Activated naive CD8-positive, alpha-beta T cell treated with anti-CD3 and anti-CD28 coated beads for 36 hours (primary cell): Measurements from ENCODE around the gene APBA1. TPM values are rescaled to one million over a fixed set of nuclear protein-coding genes. Genes with fewer than 3 reads are reported as not detected.

ENCODE experiments used
- DNase-seq: peaks from one replicate; pipeline ENCODE4 v3.0.0; 2021
- H3K27ac Mint-ChIP-seq: one replicate; pipeline ENCODE4 v1.8.0; 2022; ENCODE audit warnings: mild to moderate bottlenecking, moderate library complexity, mixed read lengths
- H3K27me3 Mint-ChIP-seq: one replicate; pipeline ENCODE4 v1.8.0; 2022; ENCODE audit warnings: mild to moderate bottlenecking, mixed read lengths
- H3K36me3 Mint-ChIP-seq: one replicate; pipeline ENCODE4 v1.8.0; 2021; ENCODE audit warnings: mild to moderate bottlenecking, mixed read lengths
- H3K4me1 Mint-ChIP-seq: one replicate; pipeline ENCODE4 v1.8.0; 2021; ENCODE audit warnings: mixed read lengths
- H3K4me3 Mint-ChIP-seq: one replicate; pipeline ENCODE4 v1.8.0; 2022; ENCODE audit warnings: mild to moderate bottlenecking, moderate library complexity, mixed read lengths
- H3K9me3 Mint-ChIP-seq: one replicate; pipeline ENCODE4 v1.8.0; 2022; ENCODE audit warnings: mixed read lengths
- total RNA-seq, 2 experiments: library from RNA; stranded (reverse); gene quantifications; one replicate each; pipeline ENCODE4 v1.2.3, GENCODE V29; 2021

APBA1 gene
- total RNA-seq, 2 experiments from 2014 or later: 0.08 to 0.23 TPM

DNA sequence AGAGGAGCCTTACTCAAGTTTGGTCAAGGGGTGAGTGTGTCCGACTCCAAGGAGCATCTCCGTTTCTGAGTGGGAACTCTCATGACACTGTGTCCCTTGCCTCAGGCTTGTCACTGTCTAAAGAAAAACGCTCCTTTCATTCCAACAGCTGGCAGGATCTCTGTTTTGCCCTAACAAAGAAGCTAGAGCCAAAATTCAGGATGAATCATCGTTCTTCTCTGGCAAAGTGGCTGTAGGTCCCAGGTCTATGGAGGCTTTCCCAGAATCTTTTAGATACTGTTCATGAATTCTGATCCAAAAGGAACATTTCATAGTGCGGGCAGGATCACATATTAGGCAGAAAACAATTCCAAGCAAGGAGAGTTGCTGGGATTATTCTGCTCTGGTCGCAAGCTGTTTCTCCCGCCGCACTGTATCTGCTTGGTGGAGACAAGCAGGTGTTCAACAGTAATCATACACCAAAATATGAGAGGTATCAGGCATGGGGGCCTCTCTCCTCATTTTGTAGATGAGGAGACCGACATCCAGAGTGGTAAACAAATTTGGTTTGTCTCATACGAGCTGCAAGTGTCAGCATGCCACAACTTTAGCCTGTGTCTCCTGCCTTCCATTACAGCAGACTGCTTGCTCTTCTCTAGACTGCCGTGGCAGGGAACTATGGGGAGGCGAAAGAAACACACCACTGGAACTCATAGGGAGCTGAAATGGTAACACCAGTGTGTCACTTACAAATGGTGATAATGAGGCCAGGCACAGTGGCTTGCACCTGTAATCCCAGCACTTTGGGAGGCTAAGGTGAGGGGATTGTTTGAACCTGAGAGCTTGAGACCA is 274.6 kb downstream of the APBA1 start:
- no peaks in the 10 kb centered on the region for H3K9me3 Mint-ChIP-seq
- no peak for DNase-seq
- no peak overlapping the region for H3K4me3 Mint-ChIP-seq
- no peaks in the 10 kb centered on the region for H3K4me1 Mint-ChIP-seq
- no peaks in the 10 kb centered on the region for H3K36me3 Mint-ChIP-seq
- H3K27me3 Mint-ChIP-seq: no peaks in the 10 kb centered on the region
- H3K27ac Mint-ChIP-seq: no peak overlapping the region

DNA sequence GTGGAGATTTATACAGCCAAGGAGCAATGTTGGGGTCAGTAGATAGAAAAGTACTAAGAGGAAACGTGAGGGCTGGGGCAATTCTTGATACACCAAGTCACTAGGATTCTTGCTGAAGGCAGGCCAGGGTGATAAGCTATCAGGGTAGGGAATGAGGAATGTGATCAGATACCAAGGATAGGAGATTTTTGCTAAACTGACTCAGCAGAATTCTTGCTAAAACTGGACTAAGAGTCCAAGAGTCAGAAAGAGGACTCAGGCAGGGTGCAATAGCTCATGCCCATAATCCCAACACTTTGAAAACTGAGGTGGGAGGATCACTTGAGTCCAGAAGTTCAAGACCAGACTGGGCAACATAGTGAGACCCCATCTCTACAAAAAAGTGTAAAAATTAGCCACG is 275.4 kb downstream of the APBA1 start:
- Mint-ChIP-seq H3K4me1 (no peaks in the 10 kb centered on the region), H3K27ac (no peak overlapping the region), H3K27me3 (no peaks in the 10 kb centered on the region), H3K9me3 (no peaks in the 10 kb centered on the region), H3K4me3 (no peak overlapping the region), H3K36me3 (no peaks in the 10 kb centered on the region)
- DNase-seq: no peak

DNA sequence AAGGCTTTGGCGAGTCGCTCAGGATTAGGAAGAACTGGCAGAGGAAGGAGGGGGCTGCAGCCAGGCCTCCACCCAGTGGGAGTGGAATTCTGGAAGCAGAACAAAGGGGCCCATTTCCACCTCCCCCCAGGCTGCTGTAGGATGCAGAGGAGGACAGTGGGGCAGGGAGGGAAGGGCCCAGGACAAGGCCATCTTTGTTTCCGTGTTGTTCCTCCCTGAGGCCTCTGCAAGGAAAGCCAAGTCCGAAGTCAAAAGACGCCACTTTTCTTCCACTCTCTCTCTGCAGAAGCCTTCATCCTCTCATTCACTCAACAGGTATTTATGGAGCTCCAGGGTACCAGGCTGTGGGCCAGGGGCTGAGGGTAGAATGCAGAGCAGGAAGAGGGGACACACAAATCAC is 276.5 kb downstream of the APBA1 start:
- H3K27ac Mint-ChIP-seq: no peak overlapping the region
- no peaks in the 10 kb centered on the region for H3K27me3 Mint-ChIP-seq
- no peaks in the 10 kb centered on the region for H3K4me1 Mint-ChIP-seq
- no peak overlapping the region for H3K4me3 Mint-ChIP-seq
- DNase-seq: no peak
- H3K36me3 Mint-ChIP-seq: no peaks in the 10 kb centered on the region
- no peaks in the 10 kb centered on the region for H3K9me3 Mint-ChIP-seq

DNA sequence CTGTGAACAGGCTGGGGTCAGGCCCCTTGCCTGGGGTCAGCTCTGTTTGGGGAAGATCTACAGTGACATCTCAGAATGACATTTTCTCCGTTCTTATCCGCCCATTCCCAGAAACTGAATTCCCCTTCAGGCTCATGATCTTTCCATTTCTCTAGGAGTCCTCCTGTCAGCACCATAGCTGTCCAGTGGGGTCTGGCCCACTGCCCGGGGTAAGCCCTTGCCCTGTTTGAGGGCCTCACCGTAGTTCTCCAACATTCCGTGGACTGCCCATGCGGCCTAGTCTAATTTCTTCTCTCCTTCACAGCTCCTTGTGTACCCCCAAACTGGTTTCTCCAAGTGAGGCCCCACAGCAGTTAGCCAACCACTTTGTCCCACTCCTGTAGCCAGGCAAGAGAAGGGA is 278.7 kb downstream of the APBA1 start:
- no peak overlapping the region for H3K27ac Mint-ChIP-seq
- H3K36me3 Mint-ChIP-seq: no peaks in the 10 kb centered on the region
- no peaks in the 10 kb centered on the region for H3K4me1 Mint-ChIP-seq
- H3K4me3 Mint-ChIP-seq: no peak overlapping the region
- no peak for DNase-seq
- no peaks in the 10 kb centered on the region for H3K9me3 Mint-ChIP-seq
- no peaks in the 10 kb centered on the region for H3K27me3 Mint-ChIP-seq

DNA sequence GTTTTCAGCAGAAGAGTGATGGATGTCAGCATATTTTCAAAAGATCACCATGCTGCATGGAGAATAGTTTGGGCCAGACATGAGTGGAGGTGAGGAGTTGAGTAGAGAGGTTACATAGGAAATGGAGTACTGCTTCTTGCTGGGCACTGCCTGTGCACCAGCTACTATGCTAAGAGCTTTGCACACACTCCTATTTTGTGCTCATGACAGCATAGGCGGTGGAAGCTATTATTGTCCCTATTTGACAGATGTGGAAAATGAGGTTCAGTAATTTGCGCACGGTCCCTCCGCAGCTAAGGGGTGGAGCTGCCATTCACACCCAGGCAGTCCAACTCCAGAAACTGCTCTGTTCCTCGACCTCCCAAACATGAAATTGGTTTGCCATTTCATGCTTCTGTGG is 279.3 kb downstream of the APBA1 start:
- Mint-ChIP-seq H3K27me3 (no peaks in the 10 kb centered on the region), H3K4me1 (no peaks in the 10 kb centered on the region), H3K9me3 (no peaks in the 10 kb centered on the region), H3K27ac (no peak overlapping the region), H3K4me3 (no peak overlapping the region), H3K36me3 (no peaks in the 10 kb centered on the region)
- DNase-seq: no peak

DNA sequence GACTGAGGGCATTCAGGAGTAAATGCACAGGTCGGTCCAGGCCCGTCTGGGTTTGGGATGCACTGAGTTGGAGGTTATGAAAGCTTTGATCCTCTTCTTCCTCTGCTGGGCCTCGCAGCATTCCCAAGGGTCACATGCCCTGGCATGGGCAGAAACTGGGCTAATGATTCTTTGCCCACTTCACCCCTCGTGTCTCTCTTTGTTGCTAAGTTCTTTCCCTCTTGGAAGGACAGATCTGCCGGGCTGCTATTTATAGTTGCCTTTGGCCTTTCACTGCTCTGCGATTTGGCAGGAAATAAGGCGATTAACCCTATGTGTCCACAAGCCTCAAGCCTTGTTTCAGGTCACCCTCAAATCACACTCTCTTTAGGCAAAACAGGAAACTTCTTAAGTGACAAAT is 280.2 kb downstream of the APBA1 start:
- no peaks in the 10 kb centered on the region for H3K9me3 Mint-ChIP-seq

DNA sequence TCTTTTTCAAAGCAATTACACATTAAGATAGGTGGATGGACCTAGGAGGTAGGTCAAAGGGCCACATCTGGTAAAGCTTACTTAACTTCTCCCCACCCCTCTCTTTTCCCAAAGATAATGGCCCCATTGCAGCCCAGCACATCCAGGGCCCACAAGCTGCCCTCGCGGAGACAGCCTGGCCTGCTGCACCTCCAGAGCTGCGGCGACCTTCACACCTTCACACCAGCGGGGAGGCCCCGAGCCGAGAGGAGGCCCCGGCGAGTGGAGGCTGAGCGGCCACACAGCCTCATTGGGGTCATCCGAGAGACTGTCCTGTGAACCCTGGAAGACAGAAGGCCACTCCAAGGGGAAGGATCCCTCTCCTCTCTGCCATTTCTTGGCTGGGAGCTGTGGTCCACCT is 280.7 kb downstream of the APBA1 start:
- Mint-ChIP-seq H3K4me3 (no peak overlapping the region), H3K27ac (no peak overlapping the region), H3K27me3 (no peaks in the 10 kb centered on the region), H3K36me3 (no peaks in the 10 kb centered on the region), H3K4me1 (no peaks in the 10 kb centered on the region), H3K9me3 (no peaks in the 10 kb centered on the region)
- no peak for DNase-seq

More for the DNA sequence above, 280.2 kb downstream of the APBA1 start:
- Mint-ChIP-seq H3K4me1 (no peaks in the 10 kb centered on the region), H3K27me3 (no peaks in the 10 kb centered on the region), H3K4me3 (no peak overlapping the region), H3K36me3 (no peaks in the 10 kb centered on the region), H3K27ac (no peak overlapping the region)
- no peak for DNase-seq

DNA sequence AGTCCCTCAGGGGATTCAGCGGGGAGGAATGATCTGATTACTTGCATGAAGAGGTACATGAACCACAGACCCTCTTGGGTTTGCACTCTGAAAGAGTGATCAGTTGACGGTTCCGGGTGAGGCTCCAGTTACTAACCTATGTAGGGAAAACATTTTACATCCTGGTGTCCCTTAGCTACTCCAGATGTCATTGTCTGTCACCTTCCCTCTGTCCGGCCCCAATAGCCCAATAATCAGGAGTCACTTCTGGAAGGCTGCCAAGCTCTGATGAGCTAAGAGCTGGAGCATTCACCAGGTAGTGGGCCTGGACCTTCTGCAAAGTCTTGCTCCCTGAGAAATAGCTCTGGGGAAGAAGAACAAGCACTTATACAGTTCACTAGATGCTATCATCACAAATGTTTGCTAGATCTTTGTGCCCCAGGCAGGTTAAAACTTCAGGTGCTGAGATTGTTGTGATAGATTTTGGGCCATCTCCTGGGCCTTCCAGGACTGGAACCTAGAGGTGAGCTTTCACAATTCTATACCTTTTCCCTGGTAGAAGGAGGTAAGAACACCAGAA is 282.7 kb downstream of the APBA1 start:
- H3K4me1 Mint-ChIP-seq: no peaks in the 10 kb centered on the region

DNA sequence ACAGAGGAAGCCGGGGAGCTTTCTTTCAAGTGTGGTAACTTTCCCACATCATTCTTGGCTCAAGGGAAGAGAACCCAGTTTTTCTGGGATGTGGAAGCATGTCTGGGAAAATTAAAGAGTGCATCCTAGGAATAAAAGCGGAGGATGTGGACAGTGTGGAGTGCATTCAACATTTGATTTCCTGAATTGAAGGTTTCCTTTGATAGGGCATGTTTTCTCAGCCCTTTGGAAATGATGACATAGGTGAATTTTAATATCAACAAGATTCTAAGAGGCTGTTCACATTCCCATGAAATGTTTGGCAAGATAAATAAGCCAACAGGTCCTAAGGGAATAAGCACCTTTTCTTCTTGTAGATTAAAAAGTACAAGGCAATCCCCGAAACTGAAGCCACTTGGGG is 283.6 kb downstream of the APBA1 start:
- Mint-ChIP-seq H3K9me3 (no peaks in the 10 kb centered on the region), H3K4me3 (no peak overlapping the region), H3K27ac (no peak overlapping the region), H3K4me1 (no peaks in the 10 kb centered on the region), H3K27me3 (peaks cover 13% of the 10 kb centered on the region), H3K36me3 (no peaks in the 10 kb centered on the region)
- DNase-seq: no peak

More for the DNA sequence above, 282.7 kb downstream of the APBA1 start:
- Mint-ChIP-seq H3K4me3 (no peak overlapping the region), H3K27ac (no peak overlapping the region), H3K9me3 (no peaks in the 10 kb centered on the region), H3K27me3 (peaks cover 5% of the 10 kb centered on the region), H3K36me3 (no peaks in the 10 kb centered on the region)
- no peak for DNase-seq

DNA sequence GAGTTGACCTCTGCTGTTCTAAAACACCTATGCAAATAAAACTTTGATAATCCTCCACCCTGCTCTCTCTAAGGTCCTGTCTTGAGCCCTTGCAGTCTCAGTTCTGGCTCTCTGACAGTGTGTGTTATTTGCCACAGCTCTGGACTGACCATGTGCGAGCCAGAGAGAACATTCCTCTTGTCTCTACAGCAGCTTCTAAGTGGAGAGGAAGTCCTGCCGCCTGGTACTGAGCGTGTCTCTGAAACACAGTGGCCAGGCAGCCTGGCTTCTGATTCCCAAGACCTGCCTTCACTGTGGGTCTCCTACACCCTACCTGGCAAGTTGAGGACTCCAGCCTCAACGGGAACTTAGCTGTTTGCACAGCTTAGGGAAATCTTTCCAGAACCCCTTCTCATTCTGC is 285.5 kb downstream of the APBA1 start:
- Mint-ChIP-seq H3K4me1 (no peaks in the 10 kb centered on the region), H3K27me3 (peaks cover 13% of the 10 kb centered on the region), H3K4me3 (no peak overlapping the region), H3K36me3 (no peaks in the 10 kb centered on the region), H3K27ac (no peak overlapping the region), H3K9me3 (no peaks in the 10 kb centered on the region)
- DNase-seq: no peak

DNA sequence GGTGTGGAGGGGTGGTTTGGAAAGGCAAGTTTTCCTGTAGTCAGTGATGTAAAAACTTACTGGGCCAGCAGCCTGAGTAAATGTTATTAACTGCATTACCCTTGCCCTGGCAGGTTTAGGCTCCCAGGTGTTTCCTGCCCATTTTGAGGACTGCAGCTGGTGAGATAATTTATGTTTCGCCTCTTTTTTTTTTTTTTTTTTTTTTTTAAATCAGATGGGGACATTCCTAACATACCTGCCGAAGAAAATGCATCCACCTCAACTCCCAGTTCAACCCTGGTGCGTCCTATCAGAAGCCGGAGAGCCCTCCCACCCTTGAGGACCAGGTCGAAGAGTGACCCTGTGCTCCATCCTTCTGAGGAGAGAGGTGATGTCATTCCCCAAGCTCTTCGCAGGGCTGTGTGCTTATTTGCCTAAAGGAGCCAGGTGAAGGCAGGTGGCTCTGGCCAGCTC is 286.6 kb downstream of the APBA1 start:
- Mint-ChIP-seq H3K4me1 (no peaks in the 10 kb centered on the region), H3K36me3 (no peaks in the 10 kb centered on the region), H3K4me3 (no peak overlapping the region), H3K27me3 (peaks cover 16% of the 10 kb centered on the region), H3K9me3 (no peaks in the 10 kb centered on the region), H3K27ac (no peak overlapping the region)
- no peak for DNase-seq

DNA sequence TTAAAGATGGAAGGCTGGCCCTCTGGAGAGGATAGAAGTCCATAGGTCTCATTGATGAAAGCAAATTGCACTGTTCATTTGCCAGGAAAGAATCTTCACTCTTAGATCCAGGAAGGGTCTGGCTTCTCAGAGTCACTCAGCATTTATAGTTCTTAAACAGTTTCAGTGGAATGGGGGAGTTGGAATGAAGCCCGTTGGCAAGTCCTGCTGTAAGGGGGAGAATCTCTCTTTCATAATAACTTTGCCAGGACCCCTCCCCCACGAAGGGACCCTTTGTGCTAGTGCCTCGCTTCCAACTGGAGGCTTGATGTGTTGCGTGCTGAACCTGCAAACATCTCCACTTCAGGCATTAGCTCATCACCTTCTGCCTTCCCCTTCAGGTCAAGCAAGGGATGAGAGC is 290.0 kb downstream of the APBA1 start:
- no peaks in the 10 kb centered on the region for H3K9me3 Mint-ChIP-seq
- H3K36me3 Mint-ChIP-seq: no peaks in the 10 kb centered on the region
- DNase-seq: no peak
- H3K4me3 Mint-ChIP-seq: no peak overlapping the region
- H3K27me3 Mint-ChIP-seq: peaks cover 16% of the 10 kb centered on the region
- no peaks in the 10 kb centered on the region for H3K4me1 Mint-ChIP-seq
- no peak overlapping the region for H3K27ac Mint-ChIP-seq

DNA sequence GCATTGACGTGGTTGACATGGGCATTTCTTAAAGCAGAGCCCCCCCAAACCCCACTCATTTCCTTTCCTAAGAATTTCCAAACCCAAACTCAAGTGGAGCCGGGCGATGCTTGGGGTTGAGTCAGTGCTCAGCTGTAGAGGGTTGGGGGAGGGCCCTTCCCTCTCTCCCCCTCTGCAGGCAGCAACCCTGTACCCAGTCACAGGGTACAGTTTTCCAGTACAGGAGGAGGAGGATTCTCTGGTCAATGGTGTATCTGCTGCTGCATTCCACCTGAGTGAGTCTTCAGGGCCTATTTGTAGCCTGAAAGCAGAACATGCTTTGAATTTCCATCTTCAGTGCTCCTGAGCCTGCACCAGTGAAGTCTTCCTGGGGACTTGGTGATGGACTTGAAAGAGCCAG is 291.4 kb downstream of the APBA1 start:
- DNase-seq: no peak
- H3K36me3 Mint-ChIP-seq: no peaks in the 10 kb centered on the region
- H3K27me3 Mint-ChIP-seq: peaks cover 16% of the 10 kb centered on the region
- no peak overlapping the region for H3K27ac Mint-ChIP-seq
- no peaks in the 10 kb centered on the region for H3K4me1 Mint-ChIP-seq
- no peaks in the 10 kb centered on the region for H3K9me3 Mint-ChIP-seq
- no peak overlapping the region for H3K4me3 Mint-ChIP-seq

DNA sequence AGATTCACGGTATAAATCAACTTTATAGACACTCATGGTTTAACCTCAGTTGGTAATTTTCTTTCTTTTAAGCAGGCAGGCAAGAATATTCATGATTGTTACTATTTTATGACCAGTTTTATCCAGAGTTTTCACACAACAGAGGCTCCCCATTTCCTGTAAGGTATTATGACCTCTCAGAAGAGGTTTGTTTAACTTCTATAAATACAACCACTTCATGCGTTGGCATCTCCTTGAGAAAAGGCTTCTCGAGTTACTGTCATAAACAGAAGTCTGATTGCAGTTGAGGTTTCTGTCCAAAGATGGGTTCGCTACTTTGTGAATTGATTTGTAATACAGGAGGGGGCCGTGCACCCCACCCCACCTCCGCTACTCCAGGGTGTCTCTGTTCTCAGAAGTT is 291.9 kb downstream of the APBA1 start:
- no peak overlapping the region for H3K4me3 Mint-ChIP-seq
- no peak overlapping the region for H3K27ac Mint-ChIP-seq
- H3K36me3 Mint-ChIP-seq: no peaks in the 10 kb centered on the region
- no peaks in the 10 kb centered on the region for H3K4me1 Mint-ChIP-seq
- no peak for DNase-seq
- H3K9me3 Mint-ChIP-seq: no peaks in the 10 kb centered on the region
- peaks cover 13% of the 10 kb centered on the region for H3K27me3 Mint-ChIP-seq

DNA sequence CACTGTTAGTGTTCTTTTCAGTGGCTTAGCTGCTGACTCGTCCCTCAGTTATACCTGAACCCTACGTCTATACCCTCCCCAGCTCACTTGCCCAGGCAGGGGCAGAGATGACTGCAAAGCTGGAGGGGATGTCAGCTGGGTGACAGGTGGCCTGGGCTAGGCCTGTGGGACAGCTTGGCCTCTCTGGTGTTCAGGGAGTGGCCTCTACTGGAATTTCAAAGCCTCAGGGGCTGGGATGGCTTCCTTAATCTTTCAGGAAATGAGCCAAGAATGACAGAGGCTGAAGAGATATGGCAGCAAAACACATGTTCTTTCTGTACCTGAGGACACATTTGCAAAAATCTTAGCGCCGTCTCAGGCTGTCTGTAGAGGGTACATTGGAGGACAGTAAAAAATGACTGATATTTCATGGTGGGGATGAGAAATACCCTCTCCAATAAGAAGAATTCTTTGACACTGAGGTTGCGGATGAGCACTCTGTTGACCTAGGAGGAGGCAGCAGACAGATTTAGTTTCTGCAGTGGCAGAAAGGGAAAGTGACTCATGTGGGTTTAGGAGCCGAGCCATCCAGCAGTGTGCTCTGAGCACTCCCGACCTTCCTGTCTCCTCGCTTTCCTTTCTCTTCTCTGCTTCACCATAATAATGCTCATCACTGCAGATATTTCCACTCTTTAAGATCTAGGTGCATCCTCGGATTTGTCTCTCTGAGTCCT is 292.7 kb downstream of the APBA1 start:
- H3K9me3 Mint-ChIP-seq: no peaks in the 10 kb centered on the region
- H3K27me3 Mint-ChIP-seq: peaks cover 13% of the 10 kb centered on the region
- H3K36me3 Mint-ChIP-seq: no peaks in the 10 kb centered on the region
- no peak overlapping the region for H3K4me3 Mint-ChIP-seq
- DNase-seq: no peak
- no peaks in the 10 kb centered on the region for H3K4me1 Mint-ChIP-seq
- H3K27ac Mint-ChIP-seq: no peak overlapping the region
